OCI-LY1 (cell line): ENCODE measurements around the gene PDGFRB.

ENCODE experiments used
- H2AFZ ChIP-seq: fragments of 200-600 bp; sonication (generic), shearing (Covaris generic); 2 replicates; pipeline ENCODE4 v1.6.0; 2014; ENCODE audit warnings: antibody characterized with exemption, mild to moderate bottlenecking, low read length
- H3F3A ChIP-seq: fragments of 200-600 bp; sonication (generic), shearing (Covaris generic); 2 replicates; pipeline ENCODE4 v1.6.0; 2014; ENCODE audit warnings: mild to moderate bottlenecking, antibody characterized with exemption, low read length, moderate library complexity; ENCODE audit not compliant: insufficient read depth
- H3K27ac ChIP-seq: fragments of 200-600 bp; sonication (generic); 2 replicates; pipeline ENCODE4 v1.5.1; 2014; ENCODE audit warnings: low read length, mixed run types, mild to moderate bottlenecking, low read depth; ENCODE audit not compliant: poor library complexity, severe bottlenecking
- H3K27me3 ChIP-seq: fragments of 200-600 bp; sonication (generic); 2 replicates; pipeline ENCODE4 v1.6.0; 2014; ENCODE audit warnings: antibody characterized with exemption, mild to moderate bottlenecking, low read length, moderate library complexity; ENCODE audit not compliant: insufficient read depth
- H3K36me3 ChIP-seq: fragments of 200-600 bp; sonication (generic); 2 replicates; pipeline ENCODE4 v1.6.1; 2014; ENCODE audit warnings: mild to moderate bottlenecking, antibody characterized with exemption, low read length, moderate library complexity, mixed read lengths; ENCODE audit not compliant: insufficient read depth
- H3K4me1 ChIP-seq: fragments of 200-600 bp; sonication (generic); 2 replicates; pipeline ENCODE4 v1.5.1; 2014; ENCODE audit warnings: mild to moderate bottlenecking, low read length, moderate library complexity; ENCODE audit not compliant: insufficient read depth, severe bottlenecking
- H3K4me2 ChIP-seq: fragments of 200-600 bp; sonication (generic), shearing (Covaris generic); 2 replicates; pipeline ENCODE4 v1.6.1; 2014; ENCODE audit warnings: low read length
- H3K4me3 ChIP-seq: fragments of 200-600 bp; sonication (generic); 2 replicates; pipeline ENCODE4 v1.5.1; 2014; ENCODE audit warnings: low read length, low read depth, mild to moderate bottlenecking, mixed read lengths; ENCODE audit not compliant: poor library complexity, severe bottlenecking
- H3K79me2 ChIP-seq: fragments of 200-600 bp; shearing (Covaris generic); 2 replicates; pipeline ENCODE4 v1.6.1; 2016; ENCODE audit warnings: mixed run types, low read length, mixed read lengths; ENCODE audit not compliant: insufficient read depth
- H3K9ac ChIP-seq: fragments of 200-600 bp; sonication (generic), shearing (Covaris generic); 2 replicates; pipeline ENCODE4 v1.6.1; 2014; ENCODE audit warnings: mild to moderate bottlenecking, low read length, mixed read lengths
- H3K9me2 ChIP-seq: fragments of 200-600 bp; sonication (generic), shearing (Covaris generic); 2 replicates; pipeline ENCODE4 v1.6.1; 2014; ENCODE audit warnings: low read depth, mild to moderate bottlenecking, low read length, mixed read lengths
- H3K9me3 ChIP-seq: fragments of 200-600 bp; shearing (Covaris generic); 2 replicates; pipeline ENCODE4 v1.6.1; 2014; ENCODE audit warnings: low read length, mixed read lengths
- H4K20me1 ChIP-seq: fragments of 200-600 bp; sonication (generic), shearing (Covaris generic); 2 replicates; pipeline ENCODE4 v1.6.0; 2016; ENCODE audit warnings: mild to moderate bottlenecking, low read length; ENCODE audit not compliant: insufficient read depth
- EZH2 ChIP-seq: fragments of 200-600 bp; sonication (generic), shearing (Covaris generic); IDR thresholded peaks from 2 replicates; pipeline ENCODE4 v1.8.0; 2017; ENCODE audit warnings: borderline replicate concordance, mixed run types, mild to moderate bottlenecking, antibody characterized with exemption, low read length, moderate library complexity, mixed read lengths
- TF ChIP-seq, protein P1 (sequence below): fragments of 200-600 bp; sonication (generic), shearing (Covaris generic); IDR thresholded peaks from 2 replicates; pipeline ENCODE4 v1.5.1; 2017; ENCODE audit warnings: mild to moderate bottlenecking, antibody characterized with exemption, low read length, moderate library complexity, mixed read lengths

The PDGFRB gene

GRCh38 chr5:150146235-150146634, 9.4 kb downstream of the PDGFRB start:
- no peaks in the 10 kb centered on the region for H3K79me2 ChIP-seq
- H3K9ac ChIP-seq: no peak overlapping the region
- H3F3A ChIP-seq: no peaks in the 10 kb centered on the region
- H2AFZ ChIP-seq: no peak overlapping the region
- no peak for TF ChIP-seq EZH2
- TF ChIP-seq, protein P1, sequence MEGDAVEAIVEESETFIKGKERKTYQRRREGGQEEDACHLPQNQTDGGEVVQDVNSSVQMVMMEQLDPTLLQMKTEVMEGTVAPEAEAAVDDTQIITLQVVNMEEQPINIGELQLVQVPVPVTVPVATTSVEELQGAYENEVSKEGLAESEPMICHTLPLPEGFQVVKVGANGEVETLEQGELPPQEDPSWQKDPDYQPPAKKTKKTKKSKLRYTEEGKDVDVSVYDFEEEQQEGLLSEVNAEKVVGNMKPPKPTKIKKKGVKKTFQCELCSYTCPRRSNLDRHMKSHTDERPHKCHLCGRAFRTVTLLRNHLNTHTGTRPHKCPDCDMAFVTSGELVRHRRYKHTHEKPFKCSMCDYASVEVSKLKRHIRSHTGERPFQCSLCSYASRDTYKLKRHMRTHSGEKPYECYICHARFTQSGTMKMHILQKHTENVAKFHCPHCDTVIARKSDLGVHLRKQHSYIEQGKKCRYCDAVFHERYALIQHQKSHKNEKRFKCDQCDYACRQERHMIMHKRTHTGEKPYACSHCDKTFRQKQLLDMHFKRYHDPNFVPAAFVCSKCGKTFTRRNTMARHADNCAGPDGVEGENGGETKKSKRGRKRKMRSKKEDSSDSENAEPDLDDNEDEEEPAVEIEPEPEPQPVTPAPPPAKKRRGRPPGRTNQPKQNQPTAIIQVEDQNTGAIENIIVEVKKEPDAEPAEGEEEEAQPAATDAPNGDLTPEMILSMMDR: no peak
- H4K20me1 ChIP-seq: no peaks in the 10 kb centered on the region
- no peaks in the 10 kb centered on the region for H3K4me1 ChIP-seq
- no peaks in the 10 kb centered on the region for H3K9me3 ChIP-seq
- no peak overlapping the region for H3K4me3 ChIP-seq
- no peak overlapping the region for H3K27ac ChIP-seq
- H3K4me2 ChIP-seq: no peak overlapping the region
- no peaks in the 10 kb centered on the region for H3K9me2 ChIP-seq
- peaks cover 10% of the 10 kb centered on the region; the same call in 1 of the 2 replicates for H3K27me3 ChIP-seq
- H3K36me3 ChIP-seq: no peaks in the 10 kb centered on the region

- H3K9me2 ChIP-seq: no peaks in the 10 kb centered on the region
- no peak overlapping the region for H3K9ac ChIP-seq
- no peak for TF ChIP-seq EZH2
- TF ChIP-seq, protein P1: no peak
- no peak overlapping the region for H3K4me2 ChIP-seq
- no peaks in the 10 kb centered on the region for H3K9me3 ChIP-seq
- no peak overlapping the region for H2AFZ ChIP-seq
- peaks cover 10% of the 10 kb centered on the region; the same call in 1 of the 2 replicates for H3K27me3 ChIP-seq
- H3K4me3 ChIP-seq: no peak overlapping the region
- no peaks in the 10 kb centered on the region for H4K20me1 ChIP-seq
- no peaks in the 10 kb centered on the region for H3K79me2 ChIP-seq
- H3F3A ChIP-seq: no peaks in the 10 kb centered on the region
- H3K36me3 ChIP-seq: no peaks in the 10 kb centered on the region
- no peaks in the 10 kb centered on the region for H3K4me1 ChIP-seq
- H3K27ac ChIP-seq: no peak overlapping the region
Observed at GRCh38 chr5:150144879-150145278, 10.8 kb downstream of the PDGFRB start.

GRCh38 chr5:150144246-150144801, 11.3 kb downstream of the PDGFRB start:
- Histone ChIP-seq H3K79me2 (no peaks in the 10 kb centered on the region), H3K27ac (no peak overlapping the region), H3K4me1 (no peaks in the 10 kb centered on the region), H4K20me1 (no peaks in the 10 kb centered on the region), H3K9ac (no peak overlapping the region), H3F3A (no peaks in the 10 kb centered on the region), H2AFZ (no peak overlapping the region), H3K9me2 (no peaks in the 10 kb centered on the region), H3K9me3 (no peaks in the 10 kb centered on the region), H3K4me2 (no peak overlapping the region), H3K36me3 (no peaks in the 10 kb centered on the region), H3K4me3 (no peak overlapping the region), H3K27me3 (peaks cover 10% of the 10 kb centered on the region; the same call in 1 of the 2 replicates)
- no peak for TF ChIP-seq EZH2
- TF ChIP-seq, protein P1: no peak
